B cell (primary cell): Measurements from ENCODE around the gene APOF.

Source experiments
- EZH2 ChIP-seq: IDR thresholded peaks from 2 replicates; pipeline ENCODE4 v1.6.1; 2012; ENCODE audit warnings: borderline replicate concordance, low read depth, mild to moderate bottlenecking, moderate library complexity, low read length; ENCODE audit not compliant: insufficient read depth, poor library complexity, severe bottlenecking
- TF ChIP-seq, protein P1 (sequence below): fragments of 200-600 bp; IDR thresholded peaks from one replicate; pipeline ENCODE4 v1.8.0; 2022; ENCODE audit warnings: antibody characterized with exemption, mild to moderate bottlenecking

DNA sequence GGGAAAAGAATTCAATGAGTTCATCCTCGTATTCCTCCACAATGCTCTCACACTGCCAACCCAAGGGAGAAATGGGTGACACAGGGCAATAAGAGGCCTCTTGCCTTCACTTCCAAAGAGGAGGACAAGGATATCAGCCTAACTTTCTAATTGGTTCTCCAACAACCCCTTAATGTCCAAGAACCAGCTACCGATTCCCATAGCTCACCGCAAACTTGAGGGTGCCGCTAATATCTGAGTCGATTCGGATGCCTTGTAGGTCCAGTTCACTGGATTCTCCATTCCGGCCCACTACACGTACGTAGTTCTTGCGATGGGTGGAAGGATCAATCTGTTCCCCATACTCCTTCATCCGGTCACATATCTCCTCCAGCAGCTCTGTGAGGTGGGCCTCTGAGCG, 51.7 kb downstream of the APOF start:
- TF ChIP-seq, protein P1, sequence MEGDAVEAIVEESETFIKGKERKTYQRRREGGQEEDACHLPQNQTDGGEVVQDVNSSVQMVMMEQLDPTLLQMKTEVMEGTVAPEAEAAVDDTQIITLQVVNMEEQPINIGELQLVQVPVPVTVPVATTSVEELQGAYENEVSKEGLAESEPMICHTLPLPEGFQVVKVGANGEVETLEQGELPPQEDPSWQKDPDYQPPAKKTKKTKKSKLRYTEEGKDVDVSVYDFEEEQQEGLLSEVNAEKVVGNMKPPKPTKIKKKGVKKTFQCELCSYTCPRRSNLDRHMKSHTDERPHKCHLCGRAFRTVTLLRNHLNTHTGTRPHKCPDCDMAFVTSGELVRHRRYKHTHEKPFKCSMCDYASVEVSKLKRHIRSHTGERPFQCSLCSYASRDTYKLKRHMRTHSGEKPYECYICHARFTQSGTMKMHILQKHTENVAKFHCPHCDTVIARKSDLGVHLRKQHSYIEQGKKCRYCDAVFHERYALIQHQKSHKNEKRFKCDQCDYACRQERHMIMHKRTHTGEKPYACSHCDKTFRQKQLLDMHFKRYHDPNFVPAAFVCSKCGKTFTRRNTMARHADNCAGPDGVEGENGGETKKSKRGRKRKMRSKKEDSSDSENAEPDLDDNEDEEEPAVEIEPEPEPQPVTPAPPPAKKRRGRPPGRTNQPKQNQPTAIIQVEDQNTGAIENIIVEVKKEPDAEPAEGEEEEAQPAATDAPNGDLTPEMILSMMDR, result no peak
- TF ChIP-seq EZH2, result no peak
